ENCODE measurements around the gene SH3D21.

DNA sequence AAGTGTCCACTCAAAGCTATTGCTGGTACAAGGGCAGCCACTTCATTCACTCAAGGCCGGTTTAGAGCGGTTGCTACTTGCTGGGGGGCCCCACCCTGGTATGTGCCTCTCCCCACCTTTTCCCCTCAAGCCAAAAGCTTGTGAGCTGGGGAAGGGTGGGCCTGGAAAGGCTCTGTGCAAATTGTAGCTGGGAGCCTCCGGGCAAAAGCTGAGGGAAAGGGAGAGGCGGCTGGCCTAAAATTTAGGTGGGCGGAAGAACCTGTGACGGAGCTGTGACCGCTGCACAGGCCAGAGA lies 306 bp upstream of the SH3D21 start:
- TF ChIP-seq, protein P1, sequence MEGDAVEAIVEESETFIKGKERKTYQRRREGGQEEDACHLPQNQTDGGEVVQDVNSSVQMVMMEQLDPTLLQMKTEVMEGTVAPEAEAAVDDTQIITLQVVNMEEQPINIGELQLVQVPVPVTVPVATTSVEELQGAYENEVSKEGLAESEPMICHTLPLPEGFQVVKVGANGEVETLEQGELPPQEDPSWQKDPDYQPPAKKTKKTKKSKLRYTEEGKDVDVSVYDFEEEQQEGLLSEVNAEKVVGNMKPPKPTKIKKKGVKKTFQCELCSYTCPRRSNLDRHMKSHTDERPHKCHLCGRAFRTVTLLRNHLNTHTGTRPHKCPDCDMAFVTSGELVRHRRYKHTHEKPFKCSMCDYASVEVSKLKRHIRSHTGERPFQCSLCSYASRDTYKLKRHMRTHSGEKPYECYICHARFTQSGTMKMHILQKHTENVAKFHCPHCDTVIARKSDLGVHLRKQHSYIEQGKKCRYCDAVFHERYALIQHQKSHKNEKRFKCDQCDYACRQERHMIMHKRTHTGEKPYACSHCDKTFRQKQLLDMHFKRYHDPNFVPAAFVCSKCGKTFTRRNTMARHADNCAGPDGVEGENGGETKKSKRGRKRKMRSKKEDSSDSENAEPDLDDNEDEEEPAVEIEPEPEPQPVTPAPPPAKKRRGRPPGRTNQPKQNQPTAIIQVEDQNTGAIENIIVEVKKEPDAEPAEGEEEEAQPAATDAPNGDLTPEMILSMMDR (IDR thresholded peaks at IDR 0.05) = no peak
- TF ChIP-seq ZFX (IDR thresholded peaks at IDR 0.05; ENCODE audit: borderline replicate concordance) = no peak

All from 22Rv1 (cell line).